NT2/D1 (cell line): ENCODE data around the gene ANKRD30B.
"Not testable (repeated sequence)": the region's sequence is repeated elsewhere in the genome, so short reads cannot be mapped to it uniquely, and the experiment has no call there.

ENCODE experiments used
- DNase-seq: peaks from one replicate; pipeline ENCODE4 v3.0.0-alpha.2; 2011; ENCODE audit warnings: low read depth, low spot score
- H3K27me3 ChIP-seq: 2 replicates; pipeline ENCODE4 v1.6.0; 2011; ENCODE audit warnings: mild to moderate bottlenecking; ENCODE audit not compliant: insufficient read length, insufficient read depth
- H3K36me3 ChIP-seq: 2 replicates; pipeline ENCODE4 v1.6.1; 2011; ENCODE audit warnings: mild to moderate bottlenecking, low read length, mixed read lengths; ENCODE audit not compliant: insufficient read depth, insufficient read length
- H3K4me1 ChIP-seq: 2 replicates; pipeline ENCODE4 v1.5.1; 2011; ENCODE audit not compliant: insufficient read depth, insufficient read length
- H3K4me3 ChIP-seq: 2 replicates; pipeline ENCODE4 v1.5.1; 2011; ENCODE audit warnings: low read depth; ENCODE audit not compliant: insufficient read length
- H3K9ac ChIP-seq: 2 replicates; pipeline ENCODE4 v1.6.0; 2011; ENCODE audit warnings: low read depth; ENCODE audit not compliant: insufficient read length
- H3K9me3 ChIP-seq: 2 replicates; pipeline ENCODE4 v1.5.1; 2011; ENCODE audit warnings: mild to moderate bottlenecking, low read length; ENCODE audit not compliant: insufficient read depth
- SUZ12 ChIP-seq: IDR thresholded peaks from 2 replicates; pipeline ENCODE4 v1.6.1; 2011; ENCODE audit not compliant: insufficient read length, insufficient read depth; ENCODE audit errors: extremely low read depth
- YY1 ChIP-seq: IDR thresholded peaks from 2 replicates; pipeline ENCODE4 v1.6.1; 2011; ENCODE audit not compliant: insufficient read length, insufficient read depth
- ZNF274 ChIP-seq: IDR thresholded peaks from 2 replicates; pipeline ENCODE4 v1.6.1; 2011; ENCODE audit warnings: mild to moderate bottlenecking, low read depth, low read length

Gene ANKRD30B

DNA sequence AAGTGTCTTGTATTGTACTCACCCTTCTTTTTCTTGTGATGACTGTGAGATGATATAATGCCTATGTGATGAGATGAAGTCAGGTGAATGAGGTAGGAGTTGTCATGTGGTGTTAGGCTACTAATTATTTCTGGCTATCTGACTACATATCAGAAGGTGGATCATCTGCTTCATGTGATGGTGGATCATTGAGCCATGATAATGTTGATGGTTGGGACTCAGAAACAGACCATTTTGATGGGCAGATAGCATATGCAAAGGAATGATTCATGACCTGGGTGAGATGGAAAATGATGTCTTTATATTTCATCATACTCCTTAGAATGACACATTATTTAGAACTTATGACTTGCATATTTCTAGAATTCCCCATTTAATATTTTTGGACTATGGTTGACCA lies 19.5 kb downstream of the ANKRD30B start:
- no peak overlapping the region for H3K9ac ChIP-seq
- H3K9me3 ChIP-seq, result no peaks in the 10 kb centered on the region
- no peaks in the 10 kb centered on the region for H3K36me3 ChIP-seq
- no peak overlapping the region for H3K4me3 ChIP-seq
- DNase-seq, result no peak
- H3K27me3 ChIP-seq, result no peaks in the 10 kb centered on the region
- TF ChIP-seq YY1 (no peak), ZNF274 (no peak), SUZ12 (no peak)
- no peaks in the 10 kb centered on the region for H3K4me1 ChIP-seq

DNA sequence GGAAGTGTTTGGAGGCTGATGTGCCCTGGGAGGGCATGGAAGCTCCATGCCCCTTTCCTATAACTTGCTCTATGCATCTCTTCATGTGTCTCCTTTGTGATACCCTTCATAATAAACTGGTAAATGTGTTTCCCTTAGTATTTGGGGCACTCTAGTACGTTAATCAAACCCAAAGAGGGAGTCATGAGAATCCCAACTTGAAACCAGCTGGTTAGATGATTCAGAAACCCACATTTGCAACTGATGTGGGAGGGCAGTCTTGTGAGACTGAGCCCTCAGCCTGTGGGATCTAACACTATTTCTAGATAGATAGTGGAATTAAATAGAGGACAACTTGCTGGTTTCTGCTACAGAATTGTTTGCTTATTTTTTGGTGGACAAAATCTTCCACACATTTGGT lies 20.3 kb downstream of the ANKRD30B start:
- H3K27me3 ChIP-seq, result no peaks in the 10 kb centered on the region
- no peak overlapping the region for H3K9ac ChIP-seq
- H3K9me3 ChIP-seq, result no peaks in the 10 kb centered on the region
- DNase-seq, result no peak
- H3K4me1 ChIP-seq, result no peaks in the 10 kb centered on the region
- H3K36me3 ChIP-seq, result no peaks in the 10 kb centered on the region
- no peak overlapping the region for H3K4me3 ChIP-seq
- TF ChIP-seq YY1 (no peak), SUZ12 (no peak), ZNF274 (no peak)

DNA sequence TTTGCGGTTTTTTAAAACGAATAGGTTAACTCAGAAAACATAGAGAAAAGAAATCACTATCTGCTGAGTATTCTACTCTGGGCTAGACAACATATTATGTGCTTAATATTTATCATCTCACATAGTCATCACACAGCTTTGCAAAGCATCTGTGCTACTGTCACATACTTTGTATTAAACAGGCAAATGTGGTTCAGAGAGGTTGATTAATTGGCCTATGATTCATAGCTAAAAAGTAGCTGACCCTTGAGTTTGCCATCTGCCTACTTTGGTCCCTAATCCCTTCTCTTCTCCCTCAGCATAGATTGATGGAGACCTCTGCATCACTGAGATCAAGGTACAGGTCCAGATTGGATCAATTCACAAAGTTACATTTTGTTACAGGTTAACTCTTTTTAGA lies 21.4 kb downstream of the ANKRD30B start:
- Histone ChIP-seq H3K4me3 (no peak overlapping the region), H3K9ac (no peak overlapping the region), H3K36me3 (no peaks in the 10 kb centered on the region), H3K4me1 (no peaks in the 10 kb centered on the region), H3K27me3 (no peaks in the 10 kb centered on the region), H3K9me3 (no peaks in the 10 kb centered on the region)
- TF ChIP-seq YY1 (no peak), ZNF274 (no peak), SUZ12 (no peak)
- DNase-seq, result no peak

GRCh38 chr18:14776801-14777200 lies 28.8 kb downstream of the ANKRD30B start:
- DNase-seq, result no peak
- TF ChIP-seq YY1, result no peak
- no peak for TF ChIP-seq ZNF274
- TF ChIP-seq SUZ12, result no peak
- Histone ChIP-seq H3K4me1 (no peaks in the 10 kb centered on the region), H3K9ac (no peak overlapping the region), H3K9me3 (no peaks in the 10 kb centered on the region), H3K27me3 (no peaks in the 10 kb centered on the region), H3K4me3 (no peak overlapping the region), H3K36me3 (no peaks in the 10 kb centered on the region)

DNA sequence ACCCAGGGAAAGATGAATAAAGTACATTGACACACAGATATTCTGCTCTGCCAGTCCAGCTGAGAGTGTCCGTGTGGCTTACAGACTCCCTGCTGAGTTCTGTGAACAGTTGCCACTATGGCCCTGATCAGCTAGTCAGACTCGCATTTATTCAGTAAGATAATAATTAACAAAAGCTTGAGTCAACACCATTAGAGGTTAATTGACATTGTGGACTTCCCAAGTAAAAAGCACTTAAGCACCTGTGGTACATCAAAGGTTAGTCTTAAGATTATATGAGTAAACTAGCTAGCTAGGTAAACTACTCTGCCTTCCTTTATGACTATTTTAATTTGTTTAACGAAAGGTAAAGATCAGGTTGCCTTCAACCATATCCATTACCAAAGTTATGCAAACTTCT lies 33.7 kb downstream of the ANKRD30B start:
- H3K4me3 ChIP-seq, result no peak overlapping the region
- no peaks in the 10 kb centered on the region for H3K9me3 ChIP-seq
- H3K9ac ChIP-seq, result no peak overlapping the region
- no peaks in the 10 kb centered on the region for H3K4me1 ChIP-seq
- DNase-seq, result no peak
- H3K27me3 ChIP-seq, result no peaks in the 10 kb centered on the region
- no peaks in the 10 kb centered on the region for H3K36me3 ChIP-seq
- TF ChIP-seq ZNF274, result no peak
- no peak for TF ChIP-seq SUZ12
- no peak for TF ChIP-seq YY1

GRCh38 chr18:14784133-14784532 lies 36.2 kb downstream of the ANKRD30B start:
- no peak for TF ChIP-seq YY1
- TF ChIP-seq ZNF274, result no peak
- no peak for TF ChIP-seq SUZ12
- Histone ChIP-seq H3K9ac (no peak overlapping the region), H3K4me1 (no peaks in the 10 kb centered on the region)

GRCh38 chr18:14796876-14797275 lies 48.9 kb downstream of the ANKRD30B start:
- not testable (repeated sequence) for H3K27me3 ChIP-seq, DNase-seq, H3K4me3 ChIP-seq, H3K4me1 ChIP-seq, H3K36me3 ChIP-seq, H3K9ac ChIP-seq, H3K9me3 ChIP-seq

More at GRCh38 chr18:14784133-14784532, 36.2 kb downstream of the ANKRD30B start:
- Histone ChIP-seq H3K4me3 (no peak overlapping the region), H3K9me3 (no peaks in the 10 kb centered on the region), H3K27me3 (no peaks in the 10 kb centered on the region), H3K36me3 (no peaks in the 10 kb centered on the region)
- no peak for DNase-seq

- not testable (repeated sequence) for DNase-seq, H3K4me3 ChIP-seq, H3K9me3 ChIP-seq, H3K4me1 ChIP-seq, H3K9ac ChIP-seq, H3K27me3 ChIP-seq, H3K36me3 ChIP-seq
These were observed 50.2 kb downstream of the ANKRD30B start for GRCh38 chr18:14797969-14798764.

DNA sequence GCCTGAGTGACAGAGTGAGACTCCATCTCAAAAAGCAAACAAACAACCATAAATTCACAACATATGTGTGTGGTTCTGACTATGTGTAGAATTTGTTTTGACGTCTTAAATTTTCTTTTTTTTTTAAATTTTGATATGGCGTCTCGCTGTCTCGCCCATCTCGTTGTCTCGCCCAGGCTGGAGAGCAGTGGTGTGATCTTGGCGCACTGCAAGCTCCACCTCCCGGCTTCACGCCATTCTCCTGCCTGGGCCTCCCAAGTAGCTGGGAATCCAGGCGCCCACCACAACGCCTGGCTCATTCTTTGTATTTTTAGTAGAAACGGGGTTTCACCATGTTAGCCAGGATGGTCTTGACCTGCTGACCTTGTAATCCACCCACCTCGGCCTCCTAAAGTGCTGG lies 63.1 kb downstream of the ANKRD30B start:
- not testable (repeated sequence) for H3K36me3 ChIP-seq, H3K4me3 ChIP-seq, DNase-seq, H3K27me3 ChIP-seq, H3K9me3 ChIP-seq, H3K4me1 ChIP-seq, H3K9ac ChIP-seq

- DNase-seq, H3K4me1 ChIP-seq, H3K36me3 ChIP-seq, H3K4me3 ChIP-seq, H3K9me3 ChIP-seq, H3K9ac ChIP-seq, H3K27me3 ChIP-seq: not testable (repeated sequence)
These were observed 79.1 kb downstream of the ANKRD30B start for GRCh38 chr18:14826972-14827632.
